ENCODE results near the gene TMEM269. TPM values are rescaled to one million over a fixed set of nuclear protein-coding genes. Genes with fewer than 3 reads are reported as not detected.

The TMEM269 gene
- total and polyA plus RNA-seq, 8 donors = 0.17 to 1.6 (median 1.3) TPM; not detected in 1

DNA sequence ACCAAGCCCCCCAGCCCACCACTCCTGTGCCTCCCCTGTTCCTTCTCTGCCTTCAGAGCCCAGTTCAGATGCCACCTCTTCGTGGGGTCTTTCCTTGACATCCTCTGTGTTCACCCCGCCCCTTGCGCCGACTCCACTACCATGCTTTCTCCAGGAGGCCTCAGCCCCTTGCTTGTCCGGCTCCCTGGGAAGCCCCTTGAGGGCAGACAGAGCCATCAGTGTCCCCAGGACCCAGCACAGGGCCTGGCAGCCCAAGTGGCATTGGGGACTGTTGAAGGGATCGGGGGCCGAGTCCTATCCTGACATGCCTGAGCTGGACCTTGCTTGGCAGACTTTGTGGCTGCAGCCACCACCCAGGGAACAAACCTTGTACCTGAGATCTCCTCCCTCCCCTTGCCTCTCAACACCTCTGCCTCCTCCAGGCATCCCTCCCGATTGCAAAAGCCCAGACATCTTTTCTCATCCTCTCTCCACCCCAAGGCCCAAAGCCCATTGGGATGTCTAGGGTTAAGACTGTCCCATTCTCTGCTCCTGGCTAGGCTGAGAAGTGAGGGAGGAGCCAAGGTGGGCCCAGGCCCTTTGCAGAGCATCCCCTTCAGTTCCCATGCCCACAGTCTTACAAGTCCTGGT lies 48.1 kb upstream of the TMEM269 start:
- no peak for DNase-seq
- no peak overlapping the region for H3K27ac ChIP-seq
- H3K4me1 ChIP-seq = peaks cover 0 to 6% of the 10 kb centered on the region in 2 donors
- intact Hi-C loops (cut with DNase I) = no loop called here
- H3K27me3 ChIP-seq = peaks cover 0 to 5% of the 10 kb centered on the region in 2 donors
- no peaks in the 10 kb centered on the region for H3K9me3 ChIP-seq
- TF ChIP-seq, protein P1, sequence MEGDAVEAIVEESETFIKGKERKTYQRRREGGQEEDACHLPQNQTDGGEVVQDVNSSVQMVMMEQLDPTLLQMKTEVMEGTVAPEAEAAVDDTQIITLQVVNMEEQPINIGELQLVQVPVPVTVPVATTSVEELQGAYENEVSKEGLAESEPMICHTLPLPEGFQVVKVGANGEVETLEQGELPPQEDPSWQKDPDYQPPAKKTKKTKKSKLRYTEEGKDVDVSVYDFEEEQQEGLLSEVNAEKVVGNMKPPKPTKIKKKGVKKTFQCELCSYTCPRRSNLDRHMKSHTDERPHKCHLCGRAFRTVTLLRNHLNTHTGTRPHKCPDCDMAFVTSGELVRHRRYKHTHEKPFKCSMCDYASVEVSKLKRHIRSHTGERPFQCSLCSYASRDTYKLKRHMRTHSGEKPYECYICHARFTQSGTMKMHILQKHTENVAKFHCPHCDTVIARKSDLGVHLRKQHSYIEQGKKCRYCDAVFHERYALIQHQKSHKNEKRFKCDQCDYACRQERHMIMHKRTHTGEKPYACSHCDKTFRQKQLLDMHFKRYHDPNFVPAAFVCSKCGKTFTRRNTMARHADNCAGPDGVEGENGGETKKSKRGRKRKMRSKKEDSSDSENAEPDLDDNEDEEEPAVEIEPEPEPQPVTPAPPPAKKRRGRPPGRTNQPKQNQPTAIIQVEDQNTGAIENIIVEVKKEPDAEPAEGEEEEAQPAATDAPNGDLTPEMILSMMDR (IDR thresholded peaks at IDR 0.05) = no peak
- no peak for ATAC-seq
- H3K4me3 ChIP-seq = no peak overlapping the region
- no peaks in the 10 kb centered on the region for H3K36me3 ChIP-seq

- Histone ChIP-seq H3K4me3 (no peak overlapping the region), H3K36me3 (no peaks in the 10 kb centered on the region), H3K27me3 (peaks cover 0 to 5% of the 10 kb centered on the region in 2 donors), H3K9me3 (no peaks in the 10 kb centered on the region), H3K27ac (no peak overlapping the region), H3K4me1 (peaks cover 0 to 6% of the 10 kb centered on the region in 2 donors)
- peak in 1 of 4 donors; percentile 51 for DNase-seq
- peak; percentile 56 for ATAC-seq
- TF ChIP-seq, protein P1 (IDR thresholded peaks at IDR 0.05) = no peak
- intact Hi-C loops (cut with DNase I) = no loop called here
These were observed 47.5 kb upstream of the TMEM269 start for GRCh38 chr1:42737257-42737656.

GRCh38 chr1:42737986-42738677 lies 46.7 kb upstream of the TMEM269 start:
- Histone ChIP-seq H3K4me3 (no peak overlapping the region), H3K36me3 (no peaks in the 10 kb centered on the region), H3K27ac (no peak overlapping the region), H3K4me1 (peaks cover 0 to 6% of the 10 kb centered on the region in 2 donors), H3K9me3 (no peaks in the 10 kb centered on the region), H3K27me3 (peaks cover 0 to 5% of the 10 kb centered on the region in 2 donors)
- DNase-seq = no peak
- TF ChIP-seq, protein P1 (IDR thresholded peaks at IDR 0.05) = no peak
- ATAC-seq = no peak
- intact Hi-C loops (cut with DNase I) = no loop called here

DNA sequence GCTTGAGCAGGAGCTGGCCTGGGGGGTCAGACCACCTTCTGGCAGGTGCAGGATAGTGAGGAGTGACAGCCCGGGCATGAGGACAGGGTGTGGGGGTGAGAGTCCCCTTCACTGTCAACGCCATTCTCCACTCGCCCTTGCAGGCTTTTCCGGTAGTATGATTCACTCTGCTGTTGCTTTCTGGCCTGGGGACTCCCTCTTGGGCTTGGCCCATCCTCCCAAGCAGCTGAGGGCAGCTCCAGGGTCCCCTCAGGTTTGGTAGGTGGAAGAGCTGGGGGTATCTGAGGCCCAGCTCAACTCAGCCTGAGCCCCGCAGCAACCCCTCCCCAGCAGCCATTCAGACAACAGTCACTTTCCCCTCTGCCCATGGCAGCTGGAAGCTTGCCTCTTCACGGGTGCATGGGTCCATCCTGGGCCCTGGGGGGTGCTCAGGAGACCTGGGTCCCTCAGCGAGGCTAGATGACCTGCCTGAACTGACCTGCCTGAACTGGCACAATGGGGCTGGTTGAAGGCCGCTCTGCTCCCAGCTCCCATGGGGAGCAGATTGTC lies 46.0 kb upstream of the TMEM269 start:
- Histone ChIP-seq H3K27me3 (peaks cover 0 to 5% of the 10 kb centered on the region in 2 donors), H3K27ac (no peak overlapping the region), H3K4me1 (peaks cover 0 to 6% of the 10 kb centered on the region in 2 donors), H3K36me3 (no peaks in the 10 kb centered on the region), H3K9me3 (no peaks in the 10 kb centered on the region), H3K4me3 (no peak overlapping the region)
- DNase-seq (no peak), ATAC-seq (no peak)
- intact Hi-C loops (cut with DNase I) = no loop called here
- TF ChIP-seq, protein P1 (IDR thresholded peaks at IDR 0.05) = no peak
